AG04449 (cell line): Measurements from ENCODE around the gene TRIO.
"Not testable (repeated sequence)": the region's sequence is repeated elsewhere in the genome, so short reads cannot be mapped to it uniquely, and the experiment has no call there.

Source experiments
- CTCF ChIA-PET: fragments of 350-600 bp; formaldehyde crosslinking; extraction: SDS; loops from one replicate; lab custom pipeline; 2021; ENCODE audit warnings: antibody characterized with exemption; lab: Yijun Ruan, JAX
- POLR2A ChIA-PET: fragments of 400-600, 350-600 bp; formaldehyde crosslinking; extraction: SDS; loops from one replicate; lab custom pipeline; 2020; ENCODE audit warnings: antibody characterized with exemption, inconsistent platforms; lab: Yijun Ruan, JAX
- DNase-seq: peaks from one replicate; pipeline ENCODE4 v3.0.0-alpha.2; 2010; ENCODE audit warnings: low read depth, low spot score
- H3K4me3 ChIP-seq: 2 replicates; pipeline ENCODE4 v1.5.1; 2011; ENCODE audit warnings: low read depth, mild to moderate bottlenecking, control low read depth, low read length
- CTCF ChIP-seq: IDR thresholded peaks from one replicate; pipeline ENCODE4 v1.5.1; 2011; ENCODE audit warnings: mild to moderate bottlenecking, moderate library complexity, low read length, control low read depth, inconsistent platforms; ENCODE audit not compliant: insufficient read depth; ENCODE audit errors: missing control alignments

Gene TRIO

GRCh38 chr5:14142827-14143545, at the start of gene TRIO:
Gene TRIO (plus strand): TSS chr5:14143342. CDS start chr5:14143726, 384 bp downstream.
- POLR2A ChIA-PET = interaction anchor here (0.6 to 3.5 kb wide), 10 partner anchors 10 to 132 kb away, joined by 3 to 20 read pairs (median 5); no protein-coding TSS in a partner anchor
- TF ChIP-seq CTCF = peak; percentile 53
- DNase-seq = no peak
- CTCF ChIA-PET = interaction anchor here (0.7 to 2.3 kb wide), 6 partner anchors 9 to 158 kb away, joined by 3 to 10 read pairs (median 5); no protein-coding TSS in a partner anchor
- peak within 1 kb of the TSS; percentile 95 for H3K4me3 ChIP-seq

GRCh38 chr5:14097380-14097779, 45.8 kb upstream of the TRIO start:
- CTCF ChIA-PET = interaction anchor here (1.4 to 1.6 kb wide), 2 partner anchors 109 to 255 kb away, joined by 4 to 5 read pairs; no protein-coding TSS in a partner anchor
- H3K4me3 ChIP-seq, POLR2A ChIA-PET, DNase-seq: not testable (repeated sequence)

DNA sequence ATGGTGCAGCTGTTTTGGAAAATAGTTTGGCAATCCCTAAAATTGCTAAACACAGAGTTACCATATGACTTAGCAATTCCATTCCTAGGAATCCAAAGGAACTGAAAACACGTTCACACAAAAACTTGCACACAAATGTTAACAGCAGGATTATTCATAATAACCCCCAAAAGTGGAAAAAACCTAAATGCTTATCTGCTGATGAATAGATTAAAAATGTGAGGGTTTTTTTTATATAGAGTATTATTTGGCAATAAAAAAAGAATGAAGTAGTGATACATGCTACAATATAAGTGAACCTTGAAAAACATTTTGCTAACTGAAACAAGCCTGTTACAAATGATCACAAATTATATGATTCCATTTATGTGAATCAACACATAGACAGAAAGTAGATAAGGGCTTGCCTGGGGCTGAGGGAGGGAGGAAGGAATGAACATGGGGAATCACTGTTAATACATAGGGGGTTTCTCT, 45.1 kb upstream of the TRIO start:
- TF ChIP-seq CTCF = no peak
- ChIA-PET POLR2A (no interaction called here), CTCF (no interaction called here)
- peak; percentile 78 for DNase-seq
- no peak overlapping the region for H3K4me3 ChIP-seq

DNA sequence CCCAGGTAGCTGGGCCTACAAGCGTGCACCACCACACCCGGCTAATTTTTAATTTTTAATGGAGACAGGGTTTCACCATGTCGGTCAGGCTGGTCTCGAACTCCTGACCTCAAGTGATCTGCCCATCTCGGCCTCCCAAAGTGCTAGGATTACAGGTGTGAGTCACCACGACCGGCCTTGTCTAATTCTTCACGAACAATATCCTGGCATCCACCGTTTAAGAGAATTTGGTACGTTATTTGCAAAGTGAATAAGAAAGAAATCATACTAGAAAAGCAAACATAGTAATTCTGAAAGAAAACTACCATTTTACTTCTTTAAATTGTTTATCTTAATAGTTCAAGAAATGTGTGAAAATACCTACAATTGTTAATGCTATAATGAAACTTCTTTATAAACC, 42.9 kb upstream of the TRIO start:
- ChIA-PET CTCF (no interaction called here), POLR2A (no interaction called here)
- DNase-seq = no peak
- no peak overlapping the region for H3K4me3 ChIP-seq
- no peak for TF ChIP-seq CTCF

DNA sequence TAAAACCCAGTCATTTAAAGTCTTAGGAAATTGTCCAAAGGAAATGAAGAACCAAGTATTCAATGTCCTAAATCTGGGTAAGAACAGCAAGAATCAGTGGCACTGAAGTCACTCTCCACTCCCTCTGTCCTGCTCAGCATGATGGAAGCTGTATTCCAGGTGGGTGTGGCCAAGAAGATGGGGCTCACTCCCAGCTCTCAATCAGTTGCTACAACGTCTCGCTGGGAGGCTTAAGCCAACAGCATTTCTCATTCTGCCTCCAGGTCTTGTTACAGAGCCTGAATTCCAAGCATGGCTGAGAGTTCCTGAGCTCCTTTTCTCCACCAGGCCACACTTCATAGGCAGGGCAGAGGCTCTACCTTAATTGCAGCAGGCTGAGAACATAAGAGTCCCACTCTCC, 41.2 kb upstream of the TRIO start:
- no peak for TF ChIP-seq CTCF
- DNase-seq = no peak
- POLR2A ChIA-PET = interaction anchor here (0.5 kb wide), 1 partner anchor 64 kb away, joined by 3 read pairs; no protein-coding TSS in a partner anchor
- H3K4me3 ChIP-seq = no peak overlapping the region
- CTCF ChIA-PET = interaction anchor here (1.2 to 1.5 kb wide), 2 partner anchors 47 to 168 kb away, joined by 3 to 5 read pairs; no protein-coding TSS in a partner anchor

- TF ChIP-seq CTCF = no peak
- H3K4me3 ChIP-seq = no peak overlapping the region
- POLR2A ChIA-PET = interaction anchor here (0.6 kb wide), 1 partner anchor 89 kb away, joined by 3 read pairs; no protein-coding TSS in a partner anchor
- no peak for DNase-seq
- CTCF ChIA-PET = interaction anchor here (0.9 to 1.5 kb wide), 3 partner anchors 14 to 167 kb away, joined by 3 to 5 read pairs (median 3); no protein-coding TSS in a partner anchor
These were observed 40.5 kb upstream of the TRIO start for GRCh38 chr5:14102666-14103065.
